ENCODE measurements around the gene TBC1D26.
A peak's percentile ranks its signal among the peaks of the same experiment; 100 is the strongest.
"Not testable (repeated sequence)": the region's sequence is repeated elsewhere in the genome, so short reads cannot be mapped to it uniquely, and the experiment has no call there.

TBC1D26 gene

GRCh38 chr17:15731900-15732299 lies at the start of gene TBC1D26:
TSS of gene TBC1D26 (plus strand) at chr17:15732283. CDS start at chr17:15735349, 3,066 bp downstream.
- H3K4me1 Mint-ChIP-seq, DNase-seq, H3K4me3 Mint-ChIP-seq, H3K27ac Mint-ChIP-seq, H3K9me3 Mint-ChIP-seq, H3K27me3 Mint-ChIP-seq, ATAC-seq: not testable (repeated sequence)

- ATAC-seq, result not testable (repeated sequence)
These were observed 48.9 kb upstream of the TBC1D26 start for GRCh38 chr17:15683135-15683534.

GRCh38 chr17:15683824-15684478 lies 48.1 kb upstream of the TBC1D26 start, which contains the start of gene TRIM16:
TSS of gene TRIM16 (minus strand) at chr17:15684311. CDS start at chr17:15651609, 32,702 bp downstream.
- DNase-seq (peak; percentile 57 to 69), ATAC-seq (peak; percentile 95)
- not testable (repeated sequence) for H3K9me3 Mint-ChIP-seq, H3K27me3 Mint-ChIP-seq
- peak within 1 kb of the TSS; percentile 87 to 93 for H3K27ac Mint-ChIP-seq
- H3K4me3 Mint-ChIP-seq, result peak within 1 kb of the TSS; percentile 95 to 99
- peaks cover 41% of the 10 kb centered on the region for H3K4me1 Mint-ChIP-seq

More at GRCh38 chr17:15683135-15683534, 48.9 kb upstream of the TBC1D26 start:
- not testable (repeated sequence) for DNase-seq, H3K9me3 Mint-ChIP-seq, H3K27me3 Mint-ChIP-seq
- Mint-ChIP-seq H3K4me3 (peak overlapping the region; percentile 95 to 99), H3K4me1 (peaks cover 41% of the 10 kb centered on the region), H3K27ac (peak overlapping the region in 1 of 2 donors; percentile 23)

DNA sequence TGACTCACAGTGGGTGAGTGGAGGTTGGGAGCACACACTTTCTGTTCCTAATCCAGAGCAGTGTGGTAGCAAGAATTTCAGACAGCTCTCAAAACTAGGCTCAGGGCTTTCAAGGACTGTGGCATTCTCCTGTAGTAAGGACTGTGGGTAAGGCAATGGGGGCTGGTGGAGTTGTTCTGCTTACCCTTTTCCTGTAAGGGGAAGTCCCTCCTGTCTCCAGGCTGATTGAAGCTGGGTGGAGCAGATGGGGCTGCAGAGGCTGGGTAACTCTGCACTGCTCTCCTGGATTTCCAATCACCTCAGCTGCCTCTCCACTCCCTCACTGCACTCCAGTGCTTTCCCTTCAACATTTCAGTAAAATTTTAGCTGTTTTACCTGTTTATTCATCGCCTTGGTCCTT lies 44.6 kb upstream of the TBC1D26 start:
- peaks cover 29% of the 10 kb centered on the region for H3K4me1 Mint-ChIP-seq
- H3K4me3 Mint-ChIP-seq, H3K27ac Mint-ChIP-seq, H3K9me3 Mint-ChIP-seq, ATAC-seq, H3K27me3 Mint-ChIP-seq, DNase-seq: not testable (repeated sequence)

DNA sequence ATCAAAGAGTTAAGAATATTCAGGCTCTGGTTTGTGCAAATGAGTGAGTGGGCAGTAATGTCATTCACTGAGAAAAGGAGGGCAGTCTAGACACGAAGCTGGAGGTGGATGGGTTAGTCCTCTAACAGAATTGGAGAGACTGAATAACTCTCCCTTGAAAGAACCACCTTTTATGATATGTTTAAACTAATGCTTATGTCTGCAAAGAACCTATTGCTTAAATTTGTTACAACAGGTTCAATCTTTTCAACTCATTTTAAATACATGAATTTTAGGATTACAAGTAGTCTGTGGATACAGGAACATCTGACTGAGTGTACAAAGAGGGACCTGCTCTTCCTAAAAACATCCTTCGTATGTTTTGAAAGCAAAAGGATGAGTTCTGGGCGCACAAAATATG lies 33.1 kb upstream of the TBC1D26 start:
- Mint-ChIP-seq H3K4me3 (peak overlapping the region; percentile 88), H3K27ac (peak overlapping the region in 1 of 2 donors; percentile 97)
- H3K4me1 Mint-ChIP-seq, DNase-seq, H3K9me3 Mint-ChIP-seq, ATAC-seq, H3K27me3 Mint-ChIP-seq: not testable (repeated sequence)

DNA sequence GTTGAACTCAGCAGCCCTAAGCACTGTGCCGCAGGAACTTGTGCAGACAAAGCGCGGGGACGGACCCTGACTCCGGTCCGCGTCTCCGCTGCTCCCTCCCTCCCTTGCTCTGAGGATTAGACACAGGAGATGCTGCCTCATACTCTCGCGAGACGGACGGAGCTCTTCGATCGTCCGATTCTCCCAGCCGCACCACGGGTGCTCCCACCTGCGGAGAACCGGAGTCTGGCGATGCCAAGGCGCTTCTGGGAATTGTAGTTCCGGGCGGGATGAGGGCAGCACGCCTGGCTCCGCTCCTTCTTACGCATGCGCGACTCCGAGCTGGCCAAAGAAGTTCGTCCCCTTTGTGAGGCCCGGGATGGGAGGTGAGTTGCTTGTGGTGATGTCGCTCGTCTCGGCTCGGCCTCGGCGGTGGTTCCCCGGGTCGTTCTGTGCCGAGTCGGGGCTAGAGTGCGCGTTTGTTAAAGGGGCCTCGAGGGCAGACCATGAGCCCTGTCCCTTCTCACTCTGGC lies 32.6 kb upstream of the TBC1D26 start, which contains the start of gene ZNF286A:
Gene ZNF286A, plus strand, starts transcription at position 340 of the 512 bp plus-strand sequence. CDS start 578 bp downstream, outside the sequence.
- ATAC-seq, result peak; percentile 98
- Mint-ChIP-seq H3K27ac (peak within 1 kb of the TSS; percentile 85 to 97), H3K4me3 (peak within 1 kb of the TSS; percentile 88)
- not testable (repeated sequence) for H3K27me3 Mint-ChIP-seq, H3K4me1 Mint-ChIP-seq, H3K9me3 Mint-ChIP-seq
- DNase-seq, result peak; percentile 94 to 99

- peak overlapping the region; percentile 85 to 97 for H3K27ac Mint-ChIP-seq
- not testable (repeated sequence) for H3K9me3 Mint-ChIP-seq, H3K27me3 Mint-ChIP-seq, DNase-seq, H3K4me1 Mint-ChIP-seq
- ATAC-seq, result peak; percentile 29
- peak overlapping the region; percentile 88 for H3K4me3 Mint-ChIP-seq
These were observed 32.1 kb upstream of the TBC1D26 start for GRCh38 chr17:15699937-15700336.

GRCh38 chr17:15704239-15704638 lies 27.8 kb upstream of the TBC1D26 start:
- H3K9me3 Mint-ChIP-seq, result peaks cover 11 to 14% of the 10 kb centered on the region in 2 donors
- not testable (repeated sequence) for H3K4me1 Mint-ChIP-seq, H3K27me3 Mint-ChIP-seq, ATAC-seq, H3K27ac Mint-ChIP-seq, H3K4me3 Mint-ChIP-seq, DNase-seq

DNA sequence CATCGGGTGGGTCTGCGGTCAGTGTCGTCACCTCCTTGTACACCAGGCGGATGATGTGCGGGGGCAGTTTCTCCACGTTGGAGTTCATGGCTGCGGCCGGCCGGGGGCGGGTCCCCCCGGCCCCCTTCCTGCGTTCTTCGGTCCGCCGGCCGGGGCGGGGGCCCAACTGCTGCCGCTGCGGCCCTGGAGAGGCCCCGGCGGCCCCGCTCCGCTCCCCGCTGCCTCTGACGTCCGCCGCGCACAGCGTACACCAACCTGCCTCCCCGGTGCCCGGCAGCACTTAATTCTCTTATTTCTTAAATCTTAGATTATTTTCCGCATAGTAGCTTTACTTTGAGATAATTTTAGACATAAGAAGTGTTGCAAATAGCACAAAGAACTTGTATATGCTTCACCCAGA lies 27.3 kb upstream of the TBC1D26 start:
- H3K27ac Mint-ChIP-seq, DNase-seq, H3K4me3 Mint-ChIP-seq, H3K27me3 Mint-ChIP-seq, H3K4me1 Mint-ChIP-seq, ATAC-seq: not testable (repeated sequence)
- H3K9me3 Mint-ChIP-seq, result peaks cover 11 to 14% of the 10 kb centered on the region in 2 donors

DNA sequence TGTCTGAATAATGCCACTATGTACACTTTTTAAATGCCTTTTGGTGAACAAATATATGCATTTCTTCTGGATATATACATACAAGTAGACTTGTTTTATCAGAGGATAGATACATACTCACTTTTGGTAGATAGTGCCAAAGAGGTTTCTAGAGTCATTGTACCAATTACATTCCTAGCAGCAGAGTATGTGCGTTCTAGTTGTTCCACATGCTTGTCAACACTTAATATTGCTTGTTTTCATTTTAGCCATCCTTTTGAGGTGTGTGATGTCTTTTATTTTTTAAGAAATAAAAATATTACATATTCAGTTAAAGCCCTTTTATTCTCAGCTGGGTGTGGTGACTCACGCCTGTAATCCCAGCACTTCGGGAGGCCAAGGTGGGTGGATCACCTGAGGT lies 23.2 kb upstream of the TBC1D26 start:
- H3K4me3 Mint-ChIP-seq, H3K27me3 Mint-ChIP-seq, ATAC-seq, H3K27ac Mint-ChIP-seq, DNase-seq, H3K4me1 Mint-ChIP-seq: not testable (repeated sequence)
- H3K9me3 Mint-ChIP-seq, result peaks cover 11 to 19% of the 10 kb centered on the region in 2 donors

- H3K4me1 Mint-ChIP-seq, H3K27me3 Mint-ChIP-seq, H3K27ac Mint-ChIP-seq, ATAC-seq, DNase-seq, H3K4me3 Mint-ChIP-seq: not testable (repeated sequence)
- peaks cover 10 to 15% of the 10 kb centered on the region in 2 donors for H3K9me3 Mint-ChIP-seq
These were observed 15.2 kb upstream of the TBC1D26 start for GRCh38 chr17:15716601-15717563.

GRCh38 chr17:15730535-15730934 lies 1.5 kb upstream of the TBC1D26 start:
- not testable (repeated sequence) for H3K27ac Mint-ChIP-seq, ATAC-seq, H3K9me3 Mint-ChIP-seq, H3K4me1 Mint-ChIP-seq, H3K27me3 Mint-ChIP-seq, H3K4me3 Mint-ChIP-seq, DNase-seq

- not testable (repeated sequence) for DNase-seq, H3K27ac Mint-ChIP-seq, H3K9me3 Mint-ChIP-seq, H3K4me1 Mint-ChIP-seq, ATAC-seq, H3K4me3 Mint-ChIP-seq, H3K27me3 Mint-ChIP-seq
These were observed 1.2 kb downstream of the TBC1D26 start for GRCh38 chr17:15733174-15733789.

GRCh38 chr17:15736578-15736977 lies 4.5 kb downstream of the TBC1D26 start:
- not testable (repeated sequence) for H3K9me3 Mint-ChIP-seq, ATAC-seq, H3K4me3 Mint-ChIP-seq, H3K27ac Mint-ChIP-seq, H3K27me3 Mint-ChIP-seq, H3K4me1 Mint-ChIP-seq, DNase-seq

DNA sequence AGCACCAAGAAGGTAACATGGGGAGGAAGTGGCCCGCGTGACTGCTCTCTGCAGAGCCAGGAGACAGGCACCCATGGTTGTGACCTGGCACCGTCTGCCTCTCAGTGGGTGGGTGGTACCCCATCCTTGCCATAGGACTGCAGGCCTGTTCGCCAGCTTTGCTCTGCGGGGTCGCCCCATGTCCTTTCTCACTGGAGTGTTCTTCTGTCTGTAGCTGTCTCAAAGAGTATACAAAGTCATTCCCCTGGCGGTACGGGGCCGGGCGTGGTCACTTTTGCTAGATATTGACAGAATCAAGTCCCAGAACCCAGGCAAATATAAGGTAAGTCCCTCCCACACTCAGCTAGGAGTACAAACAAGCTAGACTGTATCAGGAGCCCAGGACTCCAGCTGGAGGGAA lies 6.0 kb downstream of the TBC1D26 start:
- Mint-ChIP-seq H3K4me1 (no peaks in the 10 kb centered on the region), H3K27me3 (peaks cover 8% of the 10 kb centered on the region), H3K27ac (no peak overlapping the region), H3K4me3 (no peak overlapping the region), H3K9me3 (no peaks in the 10 kb centered on the region)
- DNase-seq (no peak), ATAC-seq (no peak)
